Measurements from ENCODE around the gene VWA8. TPM values are rescaled to one million over a fixed set of nuclear protein-coding genes. Genes with fewer than 3 reads are reported as not detected.
"Not testable (repeated sequence)": the region's sequence is repeated elsewhere in the genome, so short reads cannot be mapped to it uniquely, and the experiment has no call there.

VWA8 gene
- total RNA-seq, 1 donor from 2014 or later, result 15.8 TPM

GRCh38 chr13:41891119-41891518 is 69.8 kb downstream of the VWA8 start:
- Mint-ChIP-seq H3K36me3 (ENCODE audit: unreplicated experiment) (peaks cover 22% of the 10 kb centered on the region), H3K27me3 (ENCODE audit: unreplicated experiment) (no peaks in the 10 kb centered on the region), H3K4me3 (ENCODE audit: unreplicated experiment) (no peak overlapping the region), H3K4me1 (ENCODE audit: unreplicated experiment) (no peaks in the 10 kb centered on the region), H3K9me3 (ENCODE audit: unreplicated experiment) (no peaks in the 10 kb centered on the region), H3K27ac (ENCODE audit: unreplicated experiment) (no peak overlapping the region)
- TF ChIP-seq CTCF (IDR thresholded peaks at IDR 0.05), result no peak
- no peak for DNase-seq (ENCODE audit: extremely low spot score, unreplicated experiment)

GRCh38 chr13:41883147-41883546 is 77.8 kb downstream of the VWA8 start:
- no peaks in the 10 kb centered on the region for H3K9me3 Mint-ChIP-seq (ENCODE audit: unreplicated experiment)
- H3K27ac Mint-ChIP-seq (ENCODE audit: unreplicated experiment), result no peak overlapping the region
- DNase-seq (ENCODE audit: extremely low spot score, unreplicated experiment), result no peak
- no peak overlapping the region for H3K4me3 Mint-ChIP-seq (ENCODE audit: unreplicated experiment)
- no peaks in the 10 kb centered on the region for H3K4me1 Mint-ChIP-seq (ENCODE audit: unreplicated experiment)
- peaks cover 29% of the 10 kb centered on the region for H3K36me3 Mint-ChIP-seq (ENCODE audit: unreplicated experiment)
- TF ChIP-seq CTCF (IDR thresholded peaks at IDR 0.05), result no peak
- H3K27me3 Mint-ChIP-seq (ENCODE audit: unreplicated experiment), result no peaks in the 10 kb centered on the region

- H3K4me1 Mint-ChIP-seq (ENCODE audit: unreplicated experiment); DNase-seq (ENCODE audit: extremely low spot score, unreplicated experiment); H3K27ac Mint-ChIP-seq (ENCODE audit: unreplicated experiment); H3K4me3 Mint-ChIP-seq (ENCODE audit: unreplicated experiment); H3K9me3 Mint-ChIP-seq (ENCODE audit: unreplicated experiment); H3K27me3 Mint-ChIP-seq (ENCODE audit: unreplicated experiment): not testable (repeated sequence)
- H3K36me3 Mint-ChIP-seq (ENCODE audit: unreplicated experiment), result peaks cover 29% of the 10 kb centered on the region
These were observed 79.0 kb downstream of the VWA8 start for GRCh38 chr13:41881890-41882289.

GRCh38 chr13:41880966-41881365 is 79.9 kb downstream of the VWA8 start:
- Mint-ChIP-seq H3K9me3 (ENCODE audit: unreplicated experiment) (no peaks in the 10 kb centered on the region), H3K36me3 (ENCODE audit: unreplicated experiment) (peaks cover 26% of the 10 kb centered on the region), H3K27ac (ENCODE audit: unreplicated experiment) (no peak overlapping the region), H3K4me1 (ENCODE audit: unreplicated experiment) (no peaks in the 10 kb centered on the region), H3K27me3 (ENCODE audit: unreplicated experiment) (no peaks in the 10 kb centered on the region), H3K4me3 (ENCODE audit: unreplicated experiment) (no peak overlapping the region)
- no peak for TF ChIP-seq CTCF (IDR thresholded peaks at IDR 0.05)
- no peak for DNase-seq (ENCODE audit: extremely low spot score, unreplicated experiment)

GRCh38 chr13:41864658-41865057 is 96.3 kb downstream of the VWA8 start:
- Mint-ChIP-seq H3K27me3 (ENCODE audit: unreplicated experiment) (no peaks in the 10 kb centered on the region), H3K4me1 (ENCODE audit: unreplicated experiment) (no peaks in the 10 kb centered on the region)
- no peak for TF ChIP-seq CTCF (IDR thresholded peaks at IDR 0.05)

GRCh38 chr13:41862659-41863058 is 98.2 kb downstream of the VWA8 start:
- not testable (repeated sequence) for H3K27me3 Mint-ChIP-seq (ENCODE audit: unreplicated experiment)

More at GRCh38 chr13:41864658-41865057, 96.3 kb downstream of the VWA8 start:
- Mint-ChIP-seq H3K9me3 (ENCODE audit: unreplicated experiment) (no peaks in the 10 kb centered on the region), H3K36me3 (ENCODE audit: unreplicated experiment) (peaks cover 8% of the 10 kb centered on the region), H3K27ac (ENCODE audit: unreplicated experiment) (no peak overlapping the region), H3K4me3 (ENCODE audit: unreplicated experiment) (no peak overlapping the region)
- no peak for DNase-seq (ENCODE audit: extremely low spot score, unreplicated experiment)

More at GRCh38 chr13:41862659-41863058, 98.2 kb downstream of the VWA8 start:
- H3K36me3 Mint-ChIP-seq (ENCODE audit: unreplicated experiment), result peaks cover 12% of the 10 kb centered on the region
- not testable (repeated sequence) for H3K4me1 Mint-ChIP-seq (ENCODE audit: unreplicated experiment); DNase-seq (ENCODE audit: extremely low spot score, unreplicated experiment); H3K9me3 Mint-ChIP-seq (ENCODE audit: unreplicated experiment); H3K27ac Mint-ChIP-seq (ENCODE audit: unreplicated experiment); H3K4me3 Mint-ChIP-seq (ENCODE audit: unreplicated experiment)
